Right renal cortex interstitium (tissue), 3 donors: Measurements from ENCODE around the gene CCDC102A. TPM values are rescaled to one million over a fixed set of nuclear protein-coding genes. Genes with fewer than 3 reads are reported as not detected.
"Not testable (repeated sequence)": the region's sequence is repeated elsewhere in the genome, so short reads cannot be mapped to it uniquely, and the experiment has no call there.

Experiments
- DNase-seq, 3 donors: peaks; one replicate each; pipeline ENCODE4 v3.0.0-alpha.2; 2013; ENCODE audit warnings: low read depth in 3 of 3, low spot score in 2 of 3
- polyA plus RNA-seq, 3 donors: library from polyadenylated mRNA; unstranded; fragments of 120-200 nt; gene quantifications; one replicate each; pipeline ENCODE4 v1.2.1, GENCODE V29; 2013; ENCODE audit not compliant: insufficient read length in 3 of 3

Gene CCDC102A
- polyA plus RNA-seq, 3 donors = 12.0 to 17.7 (median 14.3) TPM

- DNase-seq = no peak
These were observed 31.9 kb downstream of the CCDC102A start for GRCh38 chr16:57504491-57504890.

- DNase-seq = no peak
These were observed 32.4 kb downstream of the CCDC102A start for GRCh38 chr16:57504001-57504400.

- DNase-seq = no peak
These were observed 33.0 kb downstream of the CCDC102A start for GRCh38 chr16:57503366-57503765.

GRCh38 chr16:57502048-57502775 lies 34.2 kb downstream of the CCDC102A start:
- no peak for DNase-seq

- no peak for DNase-seq
These were observed 34.9 kb downstream of the CCDC102A start for GRCh38 chr16:57501492-57501891.

- DNase-seq = no peak
These were observed 35.7 kb downstream of the CCDC102A start for GRCh38 chr16:57500578-57501111.

GRCh38 chr16:57499941-57500340 lies 36.4 kb downstream of the CCDC102A start:
- DNase-seq = not testable (repeated sequence)

GRCh38 chr16:57498031-57498430 lies 38.3 kb downstream of the CCDC102A start:
- no peak for DNase-seq

- no peak for DNase-seq
These were observed 39.2 kb downstream of the CCDC102A start for GRCh38 chr16:57497121-57497520.

- DNase-seq = no peak
These were observed 42.6 kb downstream of the CCDC102A start for GRCh38 chr16:57493767-57494166.

- DNase-seq = no peak
These were observed 47.1 kb downstream of the CCDC102A start for GRCh38 chr16:57489229-57489628.

GRCh38 chr16:57486858-57487834 lies 49.2 kb downstream of the CCDC102A start:
- no peak for DNase-seq

GRCh38 chr16:57485916-57486857 lies 50.2 kb downstream of the CCDC102A start, which contains the start of gene DOK4:
Gene DOK4, minus strand, starts transcription at chr16:57486493. Its CDS starts 6,986 bp downstream, at chr16:57479507.
- DNase-seq = no peak

GRCh38 chr16:57485091-57485915 lies 51.1 kb downstream of the CCDC102A start:
- no peak for DNase-seq

- DNase-seq = no peak
These were observed 51.8 kb downstream of the CCDC102A start for GRCh38 chr16:57484515-57485005.

GRCh38 chr16:57483725-57484514 lies 52.5 kb downstream of the CCDC102A start:
- no peak for DNase-seq

GRCh38 chr16:57482845-57483545 lies 53.4 kb downstream of the CCDC102A start:
- no peak for DNase-seq

- DNase-seq = no peak
These were observed 55.0 kb downstream of the CCDC102A start for GRCh38 chr16:57481421-57481820.
